ENCODE measurements around the gene TUBB8B. TPM values are rescaled to one million over a fixed set of nuclear protein-coding genes. Genes with fewer than 3 reads are reported as not detected.
"Not testable (repeated sequence)": the region's sequence is repeated elsewhere in the genome, so short reads cannot be mapped to it uniquely, and the experiment has no call there.

TUBB8B gene
- polyA plus RNA-seq, 1 donor (not counting 4 experiments of a cell fraction or from before 2014, with no cell fraction given) = 0.30 TPM

- H3K9ac ChIP-seq (ENCODE audit: control insufficient read depth, extremely low read depth, insufficient read depth, low read length); H3K79me2 ChIP-seq (ENCODE audit: control insufficient read depth, insufficient read depth, low read length); dilution Hi-C loops (cut with MboI; ENCODE audit: extremely low pct_ligation_motif_present, low sequenced_read_pairs); H3K4me1 ChIP-seq (ENCODE audit: control insufficient read depth, extremely low read depth, insufficient read depth, low read length); FAIRE-seq; H2AFZ ChIP-seq (ENCODE audit: control insufficient read depth, low read length); H3K9me1 ChIP-seq (ENCODE audit: control insufficient read depth, extremely low read depth, insufficient read depth, low read length); H3K4me2 ChIP-seq (ENCODE audit: control insufficient read depth, extremely low read depth, insufficient read depth, low read depth, low read length); H3K27ac ChIP-seq (ENCODE audit: control insufficient read depth, insufficient read depth, low read length); DNase-seq (ENCODE audit: low read depth, low spot score); H4K20me1 ChIP-seq (ENCODE audit: control insufficient read depth, extremely low read depth, insufficient read depth, low read length); H3K9me3 ChIP-seq (ENCODE audit: control insufficient read depth, low read depth, low read length); H3K27me3 ChIP-seq (ENCODE audit: control insufficient read depth, extremely low read depth, insufficient read depth, low read length); H3K4me3 ChIP-seq (ENCODE audit: control insufficient read depth in 2 of 3, extremely low read depth in 1 of 3, insufficient read depth in 2 of 3, low read depth in 1 of 3, low read length in 3 of 3); H3K36me3 ChIP-seq (ENCODE audit: control insufficient read depth in 2 of 2, extremely low read depth in 1 of 2, insufficient read depth in 2 of 2, low read length in 2 of 2): not testable (repeated sequence)
These were observed 46.2 kb upstream of the TUBB8B start for GRCh38 chr18:95580-95979.

- H3K27ac ChIP-seq (ENCODE audit: control insufficient read depth, insufficient read depth, low read length); H3K9me1 ChIP-seq (ENCODE audit: control insufficient read depth, extremely low read depth, insufficient read depth, low read length); H3K27me3 ChIP-seq (ENCODE audit: control insufficient read depth, extremely low read depth, insufficient read depth, low read length); H3K9me3 ChIP-seq (ENCODE audit: control insufficient read depth, low read depth, low read length); H3K36me3 ChIP-seq (ENCODE audit: control insufficient read depth in 2 of 2, extremely low read depth in 1 of 2, insufficient read depth in 2 of 2, low read length in 2 of 2); H4K20me1 ChIP-seq (ENCODE audit: control insufficient read depth, extremely low read depth, insufficient read depth, low read length); H2AFZ ChIP-seq (ENCODE audit: control insufficient read depth, low read length); FAIRE-seq; H3K4me3 ChIP-seq (ENCODE audit: control insufficient read depth in 2 of 3, extremely low read depth in 1 of 3, insufficient read depth in 2 of 3, low read depth in 1 of 3, low read length in 3 of 3); H3K79me2 ChIP-seq (ENCODE audit: control insufficient read depth, insufficient read depth, low read length); H3K9ac ChIP-seq (ENCODE audit: control insufficient read depth, extremely low read depth, insufficient read depth, low read length); H3K4me2 ChIP-seq (ENCODE audit: control insufficient read depth, extremely low read depth, insufficient read depth, low read depth, low read length); DNase-seq (ENCODE audit: low read depth, low spot score); H3K4me1 ChIP-seq (ENCODE audit: control insufficient read depth, extremely low read depth, insufficient read depth, low read length); dilution Hi-C loops (cut with MboI; ENCODE audit: extremely low pct_ligation_motif_present, low sequenced_read_pairs): not testable (repeated sequence)
These were observed 44.5 kb upstream of the TUBB8B start for GRCh38 chr18:93897-94408.

DNA sequence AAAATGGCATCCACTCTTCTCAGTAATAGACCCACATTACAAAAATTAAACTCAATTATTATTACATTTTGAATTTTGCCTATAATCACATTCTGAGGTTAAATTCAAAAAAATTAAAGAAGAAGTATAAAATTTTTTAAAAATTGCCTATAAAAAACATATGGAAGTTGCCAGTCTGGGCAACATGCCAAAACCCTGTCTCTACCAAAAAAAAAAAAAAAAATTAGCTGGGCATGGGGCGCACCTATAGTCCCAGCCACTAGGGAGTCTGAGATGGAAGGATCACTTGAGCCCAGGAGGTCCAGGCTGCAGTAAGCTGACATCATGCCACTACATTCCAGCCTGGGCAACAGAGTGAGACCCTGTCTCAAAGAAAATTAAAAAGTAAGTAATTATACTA, 42.1 kb upstream of the TUBB8B start:
- H3K79me2 ChIP-seq (ENCODE audit: control insufficient read depth, insufficient read depth, low read length); DNase-seq (ENCODE audit: low read depth, low spot score); H3K4me1 ChIP-seq (ENCODE audit: control insufficient read depth, extremely low read depth, insufficient read depth, low read length); H3K9ac ChIP-seq (ENCODE audit: control insufficient read depth, extremely low read depth, insufficient read depth, low read length); H3K4me2 ChIP-seq (ENCODE audit: control insufficient read depth, extremely low read depth, insufficient read depth, low read depth, low read length); H3K9me1 ChIP-seq (ENCODE audit: control insufficient read depth, extremely low read depth, insufficient read depth, low read length); H3K27me3 ChIP-seq (ENCODE audit: control insufficient read depth, extremely low read depth, insufficient read depth, low read length); H3K36me3 ChIP-seq (ENCODE audit: control insufficient read depth in 2 of 2, extremely low read depth in 1 of 2, insufficient read depth in 2 of 2, low read length in 2 of 2); H3K27ac ChIP-seq (ENCODE audit: control insufficient read depth, insufficient read depth, low read length); FAIRE-seq; dilution Hi-C loops (cut with MboI; ENCODE audit: extremely low pct_ligation_motif_present, low sequenced_read_pairs); H2AFZ ChIP-seq (ENCODE audit: control insufficient read depth, low read length); H3K9me3 ChIP-seq (ENCODE audit: control insufficient read depth, low read depth, low read length); H4K20me1 ChIP-seq (ENCODE audit: control insufficient read depth, extremely low read depth, insufficient read depth, low read length); H3K4me3 ChIP-seq (ENCODE audit: control insufficient read depth in 2 of 3, extremely low read depth in 1 of 3, insufficient read depth in 2 of 3, low read depth in 1 of 3, low read length in 3 of 3): not testable (repeated sequence)

- FAIRE-seq; DNase-seq (ENCODE audit: low read depth, low spot score); H4K20me1 ChIP-seq (ENCODE audit: control insufficient read depth, extremely low read depth, insufficient read depth, low read length); H3K4me2 ChIP-seq (ENCODE audit: control insufficient read depth, extremely low read depth, insufficient read depth, low read depth, low read length); H3K9me3 ChIP-seq (ENCODE audit: control insufficient read depth, low read depth, low read length); H3K79me2 ChIP-seq (ENCODE audit: control insufficient read depth, insufficient read depth, low read length); H3K4me1 ChIP-seq (ENCODE audit: control insufficient read depth, extremely low read depth, insufficient read depth, low read length); H2AFZ ChIP-seq (ENCODE audit: control insufficient read depth, low read length); H3K9me1 ChIP-seq (ENCODE audit: control insufficient read depth, extremely low read depth, insufficient read depth, low read length); H3K27ac ChIP-seq (ENCODE audit: control insufficient read depth, insufficient read depth, low read length); H3K4me3 ChIP-seq (ENCODE audit: control insufficient read depth in 2 of 3, extremely low read depth in 1 of 3, insufficient read depth in 2 of 3, low read depth in 1 of 3, low read length in 3 of 3); dilution Hi-C loops (cut with MboI; ENCODE audit: extremely low pct_ligation_motif_present, low sequenced_read_pairs); H3K9ac ChIP-seq (ENCODE audit: control insufficient read depth, extremely low read depth, insufficient read depth, low read length); H3K27me3 ChIP-seq (ENCODE audit: control insufficient read depth, extremely low read depth, insufficient read depth, low read length); H3K36me3 ChIP-seq (ENCODE audit: control insufficient read depth in 2 of 2, extremely low read depth in 1 of 2, insufficient read depth in 2 of 2, low read length in 2 of 2): not testable (repeated sequence)
These were observed 41.2 kb upstream of the TUBB8B start for GRCh38 chr18:90396-91193.

DNA sequence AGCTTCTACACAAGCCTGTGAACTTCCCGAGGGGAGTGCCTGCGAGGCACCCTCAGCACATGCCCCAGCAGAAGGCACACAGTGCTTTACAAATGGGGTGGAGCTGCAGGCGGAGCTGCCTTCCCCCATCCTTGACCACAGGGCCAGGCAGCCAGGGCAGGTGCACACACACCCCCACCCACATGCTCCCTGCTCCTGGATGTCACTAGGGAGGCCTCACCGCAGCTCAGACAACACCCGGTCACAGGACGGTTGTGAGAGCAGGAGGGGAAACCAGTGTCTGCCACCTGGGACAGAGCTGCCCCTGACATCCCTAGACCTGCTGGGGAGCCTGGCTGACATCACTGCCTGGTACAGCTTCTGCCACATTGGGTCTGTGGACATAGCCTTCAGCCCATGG, 39.7 kb upstream of the TUBB8B start:
- H4K20me1 ChIP-seq (ENCODE audit: control insufficient read depth, extremely low read depth, insufficient read depth, low read length); H3K9me1 ChIP-seq (ENCODE audit: control insufficient read depth, extremely low read depth, insufficient read depth, low read length); FAIRE-seq; H3K4me2 ChIP-seq (ENCODE audit: control insufficient read depth, extremely low read depth, insufficient read depth, low read depth, low read length); H3K36me3 ChIP-seq (ENCODE audit: control insufficient read depth in 2 of 2, extremely low read depth in 1 of 2, insufficient read depth in 2 of 2, low read length in 2 of 2); H3K79me2 ChIP-seq (ENCODE audit: control insufficient read depth, insufficient read depth, low read length); DNase-seq (ENCODE audit: low read depth, low spot score); H3K4me3 ChIP-seq (ENCODE audit: control insufficient read depth in 2 of 3, extremely low read depth in 1 of 3, insufficient read depth in 2 of 3, low read depth in 1 of 3, low read length in 3 of 3); H3K9me3 ChIP-seq (ENCODE audit: control insufficient read depth, low read depth, low read length); dilution Hi-C loops (cut with MboI; ENCODE audit: extremely low pct_ligation_motif_present, low sequenced_read_pairs); H2AFZ ChIP-seq (ENCODE audit: control insufficient read depth, low read length); H3K9ac ChIP-seq (ENCODE audit: control insufficient read depth, extremely low read depth, insufficient read depth, low read length); H3K27me3 ChIP-seq (ENCODE audit: control insufficient read depth, extremely low read depth, insufficient read depth, low read length); H3K4me1 ChIP-seq (ENCODE audit: control insufficient read depth, extremely low read depth, insufficient read depth, low read length); H3K27ac ChIP-seq (ENCODE audit: control insufficient read depth, insufficient read depth, low read length): not testable (repeated sequence)
